ENCODE results near the gene SLCO3A1.

Gene SLCO3A1

GRCh38 chr15:92141607-92142006 is 288.1 kb downstream of the SLCO3A1 start:
- ChIA-PET POLR2A (no interaction called here), CTCF (interaction anchor here (0.7 kb wide), 1 partner anchor 287 kb away, joined by 3 read pairs; no protein-coding TSS in a partner anchor)
- H3K4me1 ChIP-seq (ENCODE audit: control insufficient read depth, insufficient read depth, low read length), result peaks cover 4% of the 10 kb centered on the region; the same call in 1 of the 2 replicates
- H3K27ac ChIP-seq (ENCODE audit: extremely low read depth, low read depth, low read length), result no peak overlapping the region
- no peak overlapping the region for H3K4me3 ChIP-seq (ENCODE audit: low read depth, low read length)
- TF ChIP-seq ZNF626 (tag by site-specific recombination; IDR thresholded peaks at IDR 0.05) (no peak), ZNF121 (tag by site-specific recombination; IDR thresholded peaks at IDR 0.05) (no peak), ZBTB26 (tag by site-specific recombination; optimal IDR thresholded peaks at IDR 0.05) (no peak), ZNF18 (tag by site-specific recombination; IDR thresholded peaks at IDR 0.05) (no peak), PRDM6 (tag by site-specific recombination; IDR thresholded peaks at IDR 0.05) (no peak), ZNF785 (tag by site-specific recombination; IDR thresholded peaks at IDR 0.05) (no peak), HOXD13 (CRISPR knock-in tag; IDR thresholded peaks at IDR 0.05; ENCODE audit: borderline replicate concordance) (no peak), MYNN (tag by site-specific recombination; IDR thresholded peaks at IDR 0.05; ENCODE audit: borderline replicate concordance) (no peak), ZNF16 (tag by site-specific recombination; IDR thresholded peaks at IDR 0.05; ENCODE audit: low read depth) (no peak), ZNF585B (tag by site-specific recombination; IDR thresholded peaks at IDR 0.05) (no peak), ZNF670 (tag by site-specific recombination; IDR thresholded peaks at IDR 0.05; ENCODE audit: low read depth) (no peak), GLI4 (tag by site-specific recombination; IDR thresholded peaks at IDR 0.05) (no peak), ZNF140 (tag by site-specific recombination; IDR thresholded peaks at IDR 0.05) (no peak)
- no peaks in the 10 kb centered on the region for H3K36me3 ChIP-seq (ENCODE audit: control insufficient read depth in 2 of 2, insufficient read depth in 1 of 2, low read length in 2 of 2)
- H3K9me3 ChIP-seq (ENCODE audit: control insufficient read depth, insufficient read depth, low read depth, low read length), result no peaks in the 10 kb centered on the region

- ChIA-PET POLR2A (no interaction called here), CTCF (no interaction called here)
- no peak overlapping the region for H3K27ac ChIP-seq (ENCODE audit: extremely low read depth, low read depth, low read length)
- no peaks in the 10 kb centered on the region for H3K36me3 ChIP-seq (ENCODE audit: control insufficient read depth in 2 of 2, insufficient read depth in 1 of 2, low read length in 2 of 2)
- TF ChIP-seq SP7 (tag by site-specific recombination; IDR thresholded peaks at IDR 0.05), result no peak
- no peak for TF ChIP-seq ZNF335 (tag by site-specific recombination; conservative IDR thresholded peaks at IDR 0.05)
- TF ChIP-seq ZNF26 (tag by site-specific recombination; IDR thresholded peaks at IDR 0.05), result no peak
- TF ChIP-seq ZNF837 (tag by site-specific recombination; IDR thresholded peaks at IDR 0.05), result no peak
- no peak for TF ChIP-seq ZNF610 (tag by site-specific recombination; IDR thresholded peaks at IDR 0.05; ENCODE audit: borderline replicate concordance)
- H3K4me3 ChIP-seq (ENCODE audit: low read depth, low read length), result no peak overlapping the region
- H3K9me3 ChIP-seq (ENCODE audit: control insufficient read depth, insufficient read depth, low read depth, low read length), result no peaks in the 10 kb centered on the region
- H3K4me1 ChIP-seq (ENCODE audit: control insufficient read depth, insufficient read depth, low read length), result peaks cover 4% of the 10 kb centered on the region; the same call in 1 of the 2 replicates
Observed at GRCh38 chr15:92142242-92143232, 289.0 kb downstream of the SLCO3A1 start.
